H1 (cell line): Measurements from ENCODE around the gene BLMH. TPM values are rescaled to one million over a fixed set of nuclear protein-coding genes. Genes with fewer than 3 reads are reported as not detected.

ENCODE experiments used
- ASH2L ChIP-seq: fragments of 200-600, 300-600 bp; sonication (generic); IDR thresholded peaks from one replicate; pipeline ENCODE4 v1.7.1; 2017; ENCODE audit warnings: low read length
- CHD1 ChIP-seq: IDR thresholded peaks from 2 replicates; pipeline ENCODE4 v1.6.1; 2012; ENCODE audit warnings: low read depth, low read length, improper control_type of control experiment
- KDM5A ChIP-seq: fragments of 200-600 bp; IDR thresholded peaks from 2 replicates; pipeline ENCODE4 v1.7.1; 2012; ENCODE audit warnings: mild to moderate bottlenecking, low read length, inconsistent platforms, mixed read lengths
- MAX ChIP-seq: IDR thresholded peaks from 2 replicates; pipeline ENCODE4 v1.6.1; 2012; ENCODE audit warnings: inconsistent platforms
- PHF8 ChIP-seq: fragments of 200-600 bp; sonication (generic); conservative IDR thresholded peaks from 2 replicates; pipeline ENCODE4 v1.7.1; 2012; ENCODE audit warnings: low read depth, mild to moderate bottlenecking, inconsistent platforms, low read length, moderate library complexity
- SP4 ChIP-seq: IDR thresholded peaks from 2 replicates; pipeline ENCODE4 v1.6.1; 2012; ENCODE audit warnings: low read length, inconsistent platforms
- polyA plus RNA-seq, 7 experiments: library from polyadenylated mRNA; depleted of rRNA in 3 of 7; stranded (reverse) in 5 of 7; unstranded in 2 of 7; fragments of >200 nt in 5 of 7; fragments of 200-250 nt in 2 of 7; gene quantifications; 1 replicate in 5 of 7; 2 replicates in 1 of 7; 4 replicates in 1 of 7; pipeline versions ENCODE4 v1.2.1 to v1.2.3, GENCODE V29; 2011 to 2013; ENCODE audit warnings: missing spikeins in 2 of 7, mixed read lengths in 2 of 7
- total RNA-seq: library from RNA; stranded (reverse); fragmentation: NEBNext Ultra II Directional; extraction: Animal tissue kit (Norgen Biotek cat#: 25700); gene quantifications from 2 replicates; pipeline ENCODE4 v1.2.1, GENCODE V29; 2021

BLMH gene
- total and polyA plus RNA-seq, 2 of the 8 experiments (the other 6 are each of a cell fraction or from before 2014, with no cell fraction given) = 18.2 to 74.3 TPM

GRCh38 chr17:30291543-30292285, at the start of gene BLMH (continued):
- TF ChIP-seq KDM5A = no peak
- no peak for TF ChIP-seq CHD1
- TF ChIP-seq SP4 = no peak
- peak; percentile 81 for TF ChIP-seq PHF8
- no peak for TF ChIP-seq MAX
- TF ChIP-seq ASH2L = peak; percentile 90
